Measurements from ENCODE around the gene ECHDC3. TPM values are rescaled to one million over a fixed set of nuclear protein-coding genes. Genes with fewer than 3 reads are reported as not detected.

Gene ECHDC3
- total RNA-seq, result 10 to 100 TPM in 3 of 4 donors, 1 to 10 TPM in 1; 6.4 to 21.8 (median 13.8) TPM
- polyA plus RNA-seq, result 10 to 100 TPM in 1 of 3 donors, 1 to 10 TPM in 2; 4.8 to 15.1 (median 9.2) TPM

GRCh38 chr10:11742009-11742778 lies at the start of gene ECHDC3:
Gene ECHDC3 (plus strand): TSS chr10:11742382. CDS start chr10:11742577, 195 bp downstream.
- Histone ChIP-seq H3K4me3 (peak within 1 kb of the TSS; percentile 23 to 61 (median 48)), H3K9me3 (no peaks in the 10 kb centered on the region), H3K4me1 (peaks cover 0 to 17% (median 3%) of the 10 kb centered on the region in 4 donors), H3K27me3 (peaks cover 0 to 9% (median 8%) of the 10 kb centered on the region in 3 donors), H3K36me3 (no peaks in the 10 kb centered on the region), H3K27ac (peak within 1 kb of the TSS in 3 of 4 donors; percentile 34 to 57 (median 48))
- TF ChIP-seq POLR2A (IDR thresholded peaks at IDR 0.05), result no peak
- no peak for TF ChIP-seq CTCF (IDR thresholded peaks at IDR 0.05)
- TF ChIP-seq POLR2AphosphoS5 (IDR thresholded peaks at IDR 0.05), result peak in 2 of 4 donors; percentile 41 to 52
- TF ChIP-seq EP300 (IDR thresholded peaks at IDR 0.05), result no peak
- DNase-seq, result no peak
- WGBS, 2 donors, result 1 to 9% methylated on average over 93 of the region's 93 CpGs
- intact Hi-C loops (cut with DNase I), result no loop called here

GRCh38 chr10:11693376-11693775 lies 48.8 kb upstream of the ECHDC3 start:
- intact Hi-C loops (cut with DNase I), result no loop called here
- Histone ChIP-seq H3K4me1 (no peaks in the 10 kb centered on the region), H3K4me3 (no peak overlapping the region), H3K36me3 (no peaks in the 10 kb centered on the region), H3K9me3 (no peaks in the 10 kb centered on the region), H3K27me3 (no peaks in the 10 kb centered on the region), H3K27ac (no peak overlapping the region)
- no peak for DNase-seq
- TF ChIP-seq POLR2AphosphoS5 (IDR thresholded peaks at IDR 0.05) (no peak), CTCF (IDR thresholded peaks at IDR 0.05) (no peak), POLR2A (IDR thresholded peaks at IDR 0.05) (no peak), EP300 (IDR thresholded peaks at IDR 0.05) (no peak)
- 98 to 99% methylated on average over 7 of the region's 7 CpGs for WGBS, 2 donors

GRCh38 chr10:11695779-11696178 lies 46.4 kb upstream of the ECHDC3 start:
- no peak for TF ChIP-seq CTCF (IDR thresholded peaks at IDR 0.05)
- no peak for TF ChIP-seq POLR2A (IDR thresholded peaks at IDR 0.05)
- no peak for TF ChIP-seq POLR2AphosphoS5 (IDR thresholded peaks at IDR 0.05)
- no peaks in the 10 kb centered on the region for H3K9me3 ChIP-seq
- H3K4me3 ChIP-seq, result no peak overlapping the region
- no peak overlapping the region for H3K27ac ChIP-seq
- H3K27me3 ChIP-seq, result no peaks in the 10 kb centered on the region
- DNase-seq, result no peak
- H3K36me3 ChIP-seq, result no peaks in the 10 kb centered on the region
- WGBS, 2 donors, result 80 to 94% methylated on average over 2 of the region's 2 CpGs
- intact Hi-C loops (cut with DNase I), result no loop called here
- H3K4me1 ChIP-seq, result no peaks in the 10 kb centered on the region

GRCh38 chr10:11697718-11698527 lies 44.3 kb upstream of the ECHDC3 start:
- DNase-seq, result no peak
- no peak for TF ChIP-seq POLR2AphosphoS5 (IDR thresholded peaks at IDR 0.05)
- no peak for TF ChIP-seq CTCF (IDR thresholded peaks at IDR 0.05)
- no peak for TF ChIP-seq POLR2A (IDR thresholded peaks at IDR 0.05)
- no peak for TF ChIP-seq EP300 (IDR thresholded peaks at IDR 0.05)
- Histone ChIP-seq H3K27me3 (no peaks in the 10 kb centered on the region), H3K9me3 (no peaks in the 10 kb centered on the region), H3K4me3 (no peak overlapping the region), H3K27ac (no peak overlapping the region), H3K4me1 (no peaks in the 10 kb centered on the region), H3K36me3 (no peaks in the 10 kb centered on the region)
- WGBS, 2 donors, result 77 to 93% methylated on average over 6 of the region's 6 CpGs
- intact Hi-C loops (cut with DNase I), result no loop called here
